Fibroblast of upper back skin (primary cell): ENCODE data around the gene DMBT1.
A peak's percentile ranks its signal among the peaks of the same experiment; 100 is the strongest.

Experiments
- DNase-seq: peaks from one replicate; pipeline ENCODE4 v3.0.0-alpha.2; 2013

The DMBT1 gene

GRCh38 chr10:122560279-122560804 is at the start of gene DMBT1:
Gene DMBT1 (plus strand): TSS chr10:122560754. CDS start chr10:122560771, 17 bp downstream.
- DNase-seq, result no peak

- no peak for DNase-seq
Observed at GRCh38 chr10:122513053-122513452, 47.5 kb upstream of the DMBT1 start.

- peak; percentile 43 for DNase-seq
Observed at GRCh38 chr10:122514045-122514840, 46.3 kb upstream of the DMBT1 start.

GRCh38 chr10:122515022-122515424 is 45.5 kb upstream of the DMBT1 start:
- DNase-seq, result no peak

- peak; percentile 41 for DNase-seq
Observed at GRCh38 chr10:122515588-122516231, 44.8 kb upstream of the DMBT1 start.

GRCh38 chr10:122516734-122517133 is 43.8 kb upstream of the DMBT1 start:
- no peak for DNase-seq

- DNase-seq, result no peak
Observed at GRCh38 chr10:122519144-122519543, 41.4 kb upstream of the DMBT1 start.

GRCh38 chr10:122519873-122520272 is 40.7 kb upstream of the DMBT1 start:
- no peak for DNase-seq

- DNase-seq, result no peak
Observed at GRCh38 chr10:122521011-122521410, 39.5 kb upstream of the DMBT1 start.

GRCh38 chr10:122524811-122525210 is 35.7 kb upstream of the DMBT1 start:
- DNase-seq, result no peak

- DNase-seq, result no peak
Observed at GRCh38 chr10:122525788-122526187, 34.8 kb upstream of the DMBT1 start.

- no peak for DNase-seq
Observed at GRCh38 chr10:122526892-122527291, 33.7 kb upstream of the DMBT1 start.

GRCh38 chr10:122530177-122530576 is 30.4 kb upstream of the DMBT1 start:
- DNase-seq, result no peak

- no peak for DNase-seq
Observed at GRCh38 chr10:122531261-122531660, 29.3 kb upstream of the DMBT1 start.

GRCh38 chr10:122531939-122532338 is 28.6 kb upstream of the DMBT1 start:
- no peak for DNase-seq

- DNase-seq, result no peak
Observed at GRCh38 chr10:122532601-122533296, 27.8 kb upstream of the DMBT1 start.

GRCh38 chr10:122537545-122537944 is 23.0 kb upstream of the DMBT1 start:
- no peak for DNase-seq

GRCh38 chr10:122541541-122542002 is 19.0 kb upstream of the DMBT1 start:
- DNase-seq, result peak; percentile 10

- no peak for DNase-seq
Observed at GRCh38 chr10:122543676-122544445, 16.7 kb upstream of the DMBT1 start.

GRCh38 chr10:122544493-122544892 is 16.1 kb upstream of the DMBT1 start:
- no peak for DNase-seq

- no peak for DNase-seq
Observed at GRCh38 chr10:122546242-122546641, 14.3 kb upstream of the DMBT1 start.

- no peak for DNase-seq
Observed at GRCh38 chr10:122548407-122549085, 12.0 kb upstream of the DMBT1 start.
